WTC11 (cell line): ENCODE measurements around the gene ELOF1. TPM values are rescaled to one million over a fixed set of nuclear protein-coding genes. Genes with fewer than 3 reads are reported as not detected.

Experiments used
- ATAC-seq: fragments of 200-7000 bp; cut with Tn5 transposase; 2 replicates; pipeline ENCODE4 v1.10.0; 2021; ENCODE audit warnings: mild to moderate bottlenecking, moderate library complexity
- CTCF ChIA-PET: fragments of 300-600 bp; sonication (Branson Sonifier 250); formaldehyde crosslinking; loops from one replicate; lab custom pipeline; 2021; ENCODE audit warnings: antibody characterized with exemption; lab: Charles Lee
- POLR2A ChIA-PET: fragments of 350-600 bp; sonication (Branson Sonifier 250); formaldehyde crosslinking; loops from one replicate; lab custom pipeline; 2021; ENCODE audit warnings: antibody characterized with exemption; lab: Charles Lee
- DNase-seq: peaks from one replicate; pipeline ENCODE4 v3.0.0; 2021; ENCODE audit warnings: low spot score
- H3K27ac Mint-ChIP-seq: 2 replicates; pipeline ENCODE4 v1.8.0; 2021; ENCODE audit warnings: mixed read lengths
- H3K27me3 Mint-ChIP-seq: 2 replicates; pipeline ENCODE4 v1.8.0; 2021; ENCODE audit warnings: low read depth, mild to moderate bottlenecking, moderate library complexity, mixed read lengths
- H3K36me3 Mint-ChIP-seq: 2 replicates; pipeline ENCODE4 v1.8.0; 2021; ENCODE audit warnings: mixed read lengths
- H3K4me1 Mint-ChIP-seq: 2 replicates; pipeline ENCODE4 v1.8.0; 2022; ENCODE audit warnings: mixed read lengths
- H3K4me3 Mint-ChIP-seq: 2 replicates; pipeline ENCODE4 v1.8.0; 2021; ENCODE audit warnings: mild to moderate bottlenecking, moderate library complexity, mixed read lengths
- H3K9me3 Mint-ChIP-seq: 2 replicates; pipeline ENCODE4 v1.8.0; 2021; ENCODE audit warnings: mixed read lengths
- ATF2 ChIP-seq: sonication (generic); formaldehyde crosslinking; IDR thresholded peaks from 2 replicates; pipeline ENCODE4 v1.8.1; 2022; ENCODE audit warnings: low read depth, missing genetic modification reagents, borderline replicate concordance
- E2F1 ChIP-seq: sonication (generic); formaldehyde crosslinking; IDR thresholded peaks from 2 replicates; pipeline ENCODE4 v1.8.0; 2022; ENCODE audit warnings: mild to moderate bottlenecking, missing genetic modification reagents
- ESRRA ChIP-seq: sonication (generic); formaldehyde crosslinking; IDR thresholded peaks from 2 replicates; pipeline ENCODE4 v1.8.1; 2022; ENCODE audit warnings: mild to moderate bottlenecking, missing genetic modification reagents, borderline replicate concordance
- FOXK1 ChIP-seq: sonication (generic); formaldehyde crosslinking; IDR thresholded peaks from 2 replicates; pipeline ENCODE4 v1.8.0; 2022; ENCODE audit warnings: mild to moderate bottlenecking, moderate library complexity, missing genetic modification reagents
- HMGA2 ChIP-seq: fragments of 250-450 bp; sonication (Bioruptor Pico); IDR thresholded peaks from 2 replicates; pipeline ENCODE4 v1.4.0; 2021; ENCODE audit warnings: mild to moderate bottlenecking, moderate library complexity
- IRF1 ChIP-seq: sonication (generic); formaldehyde crosslinking; IDR thresholded peaks from 2 replicates; pipeline ENCODE4 v1.8.0; 2023; ENCODE audit warnings: missing genetic modification reagents
- MYBL2 ChIP-seq: sonication (generic); formaldehyde crosslinking; IDR thresholded peaks from 2 replicates; pipeline ENCODE4 v1.8.1; 2023; ENCODE audit warnings: mild to moderate bottlenecking, moderate library complexity, missing genetic modification reagents
- NFATC4 ChIP-seq: fragments of 250-450 bp; sonication (Bioruptor Pico); IDR thresholded peaks from 2 replicates; pipeline ENCODE4 v1.9.0; 2021; ENCODE audit warnings: mild to moderate bottlenecking
- SMAD4 ChIP-seq: sonication (generic); formaldehyde crosslinking; IDR thresholded peaks from 2 replicates; pipeline ENCODE4 v1.8.0; 2022; ENCODE audit warnings: mild to moderate bottlenecking, missing genetic modification reagents
- STAT6 ChIP-seq: sonication (generic); formaldehyde crosslinking; conservative IDR thresholded peaks from 2 replicates; pipeline ENCODE4 v1.8.1; 2023; ENCODE audit warnings: mild to moderate bottlenecking, low read depth, missing genetic modification reagents, moderate library complexity
- TEAD1 ChIP-seq: sonication (generic); formaldehyde crosslinking; IDR thresholded peaks from 2 replicates; pipeline ENCODE4 v1.8.0; 2022; ENCODE audit warnings: mild to moderate bottlenecking, missing genetic modification reagents
- TEAD4 ChIP-seq: sonication (generic); formaldehyde crosslinking; IDR thresholded peaks from 2 replicates; pipeline ENCODE4 v1.8.0; 2022; ENCODE audit warnings: mild to moderate bottlenecking, missing genetic modification reagents
- USF2 ChIP-seq: sonication (generic); formaldehyde crosslinking; IDR thresholded peaks from 2 replicates; pipeline ENCODE4 v1.8.1; 2023; ENCODE audit warnings: mild to moderate bottlenecking, missing genetic modification reagents, moderate library complexity
- ZBTB21 ChIP-seq: sonication (generic); formaldehyde crosslinking; IDR thresholded peaks from 2 replicates; pipeline ENCODE4 v1.8.1; 2023; ENCODE audit warnings: mild to moderate bottlenecking, missing genetic modification reagents, borderline replicate concordance
- ZNF138 ChIP-seq: sonication (generic); formaldehyde crosslinking; conservative IDR thresholded peaks from 2 replicates; pipeline ENCODE4 v1.8.1; 2022; ENCODE audit warnings: mild to moderate bottlenecking, moderate library complexity, missing genetic modification reagents
- total RNA-seq: library from RNA; stranded (reverse); gene quantifications from 3 replicates; pipeline ENCODE4 v1.2.3, GENCODE V29; 2021
- TF ChIP-seq, protein P1 (sequence below): sonication (generic); formaldehyde crosslinking; IDR thresholded peaks from 2 replicates; pipeline ENCODE4 v1.8.0; 2022; ENCODE audit warnings: mild to moderate bottlenecking, missing genetic modification reagents
- TF ChIP-seq, protein P2 (sequence below): fragments of 250-450 bp; sonication (Bioruptor Pico); IDR thresholded peaks from 2 replicates; pipeline ENCODE4 v1.9.0; 2021; ENCODE audit warnings: mild to moderate bottlenecking
- TF ChIP-seq, protein P3 (sequence below): sonication (generic); formaldehyde crosslinking; IDR thresholded peaks from 2 replicates; pipeline ENCODE4 v1.8.1; 2023; ENCODE audit warnings: mild to moderate bottlenecking, missing genetic modification reagents, moderate library complexity
- TF ChIP-seq, protein P4 (sequence below): sonication (generic); formaldehyde crosslinking; IDR thresholded peaks from 2 replicates; pipeline ENCODE4 v1.8.0; 2022; ENCODE audit warnings: mild to moderate bottlenecking, missing genetic modification reagents

The ELOF1 gene
- total RNA-seq, 1 experiment from 2014 or later = 86.0 TPM

GRCh38 chr19:11597202-11598102 is 38.4 kb upstream of the ELOF1 start, which contains the start of gene ZNF627:
Gene ZNF627, plus strand, starts transcription at chr19:11597483. Its CDS starts 145 bp downstream, at chr19:11597628.
- Mint-ChIP-seq H3K36me3 (peaks cover 22% of the 10 kb centered on the region), H3K4me3 (peak within 1 kb of the TSS; percentile 96), H3K27ac (peak within 1 kb of the TSS; percentile 98), H3K4me1 (peaks cover 23% of the 10 kb centered on the region), H3K9me3 (no peaks in the 10 kb centered on the region), H3K27me3 (no peaks in the 10 kb centered on the region)
- ChIA-PET CTCF (interaction anchor here (0.8 to 1.7 kb wide), 5 partner anchors 16 to 162 kb away, joined by 3 to 5 read pairs (median 4); partner anchors contain the start of genes ODAD3 and PRKCSH), POLR2A (interaction anchor here (0.6 to 0.7 kb wide), 5 partner anchors 39 to 565 kb away, joined by 3 to 9 read pairs (median 3); no protein-coding TSS in a partner anchor)
- DNase-seq (peak; percentile 100), ATAC-seq (peak; percentile 99)
- 0 out of 2 replicates have a peak, but pooled peaks have one; percentile 17 for TF ChIP-seq TEAD4
- no peak for TF ChIP-seq STAT6 (CRISPR knock-in tag)
- TF ChIP-seq, protein P1, sequence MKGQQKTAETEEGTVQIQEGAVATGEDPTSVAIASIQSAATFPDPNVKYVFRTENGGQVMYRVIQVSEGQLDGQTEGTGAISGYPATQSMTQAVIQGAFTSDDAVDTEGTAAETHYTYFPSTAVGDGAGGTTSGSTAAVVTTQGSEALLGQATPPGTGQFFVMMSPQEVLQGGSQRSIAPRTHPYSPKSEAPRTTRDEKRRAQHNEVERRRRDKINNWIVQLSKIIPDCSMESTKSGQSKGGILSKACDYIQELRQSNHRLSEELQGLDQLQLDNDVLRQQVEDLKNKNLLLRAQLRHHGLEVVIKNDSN (CRISPR knock-in tag) = peak; percentile 47; the same call in 1 of the 2 replicates
- 0 out of 2 replicates have a peak, but pooled peaks have one; percentile 17 for TF ChIP-seq FOXK1
- TF ChIP-seq, protein P2, sequence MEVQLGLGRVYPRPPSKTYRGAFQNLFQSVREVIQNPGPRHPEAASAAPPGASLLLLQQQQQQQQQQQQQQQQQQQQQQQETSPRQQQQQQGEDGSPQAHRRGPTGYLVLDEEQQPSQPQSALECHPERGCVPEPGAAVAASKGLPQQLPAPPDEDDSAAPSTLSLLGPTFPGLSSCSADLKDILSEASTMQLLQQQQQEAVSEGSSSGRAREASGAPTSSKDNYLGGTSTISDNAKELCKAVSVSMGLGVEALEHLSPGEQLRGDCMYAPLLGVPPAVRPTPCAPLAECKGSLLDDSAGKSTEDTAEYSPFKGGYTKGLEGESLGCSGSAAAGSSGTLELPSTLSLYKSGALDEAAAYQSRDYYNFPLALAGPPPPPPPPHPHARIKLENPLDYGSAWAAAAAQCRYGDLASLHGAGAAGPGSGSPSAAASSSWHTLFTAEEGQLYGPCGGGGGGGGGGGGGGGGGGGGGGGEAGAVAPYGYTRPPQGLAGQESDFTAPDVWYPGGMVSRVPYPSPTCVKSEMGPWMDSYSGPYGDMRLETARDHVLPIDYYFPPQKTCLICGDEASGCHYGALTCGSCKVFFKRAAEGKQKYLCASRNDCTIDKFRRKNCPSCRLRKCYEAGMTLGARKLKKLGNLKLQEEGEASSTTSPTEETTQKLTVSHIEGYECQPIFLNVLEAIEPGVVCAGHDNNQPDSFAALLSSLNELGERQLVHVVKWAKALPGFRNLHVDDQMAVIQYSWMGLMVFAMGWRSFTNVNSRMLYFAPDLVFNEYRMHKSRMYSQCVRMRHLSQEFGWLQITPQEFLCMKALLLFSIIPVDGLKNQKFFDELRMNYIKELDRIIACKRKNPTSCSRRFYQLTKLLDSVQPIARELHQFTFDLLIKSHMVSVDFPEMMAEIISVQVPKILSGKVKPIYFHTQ (CRISPR knock-in tag) = 0 out of 2 replicates have a peak, but pooled peaks have one; percentile 28
- TF ChIP-seq E2F1 (CRISPR knock-in tag) = no peak
- no peak for TF ChIP-seq USF2 (CRISPR knock-in tag)
- TF ChIP-seq, protein P3, sequence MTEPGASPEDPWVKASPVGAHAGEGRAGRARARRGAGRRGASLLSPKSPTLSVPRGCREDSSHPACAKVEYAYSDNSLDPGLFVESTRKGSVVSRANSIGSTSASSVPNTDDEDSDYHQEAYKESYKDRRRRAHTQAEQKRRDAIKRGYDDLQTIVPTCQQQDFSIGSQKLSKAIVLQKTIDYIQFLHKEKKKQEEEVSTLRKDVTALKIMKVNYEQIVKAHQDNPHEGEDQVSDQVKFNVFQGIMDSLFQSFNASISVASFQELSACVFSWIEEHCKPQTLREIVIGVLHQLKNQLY = no peak
- TF ChIP-seq HMGA2 (CRISPR knock-in tag) = peak; percentile 16; the same call in 1 of the 2 replicates
- TF ChIP-seq, protein P4, sequence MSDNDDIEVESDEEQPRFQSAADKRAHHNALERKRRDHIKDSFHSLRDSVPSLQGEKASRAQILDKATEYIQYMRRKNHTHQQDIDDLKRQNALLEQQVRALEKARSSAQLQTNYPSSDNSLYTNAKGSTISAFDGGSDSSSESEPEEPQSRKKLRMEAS = peak; percentile 64
- no peak for TF ChIP-seq ESRRA (CRISPR knock-in tag)
- TF ChIP-seq NFATC4 (CRISPR knock-in tag) = 0 out of 2 replicates have a peak, but pooled peaks have one; percentile 49
- no peak for TF ChIP-seq SMAD4 (CRISPR knock-in tag)
- no peak for TF ChIP-seq ATF2 (CRISPR knock-in tag)
- peak; percentile 47; the same call in 1 of the 2 replicates for TF ChIP-seq ZBTB21 (CRISPR knock-in tag)
- TF ChIP-seq TEAD1 (CRISPR knock-in tag) = peak; percentile 87; the same call in 1 of the 2 replicates
- TF ChIP-seq ZNF138 (CRISPR knock-in tag) = no peak
- TF ChIP-seq MYBL2 (CRISPR knock-in tag) = no peak
- TF ChIP-seq IRF1 (CRISPR knock-in tag) = no peak
